ENCODE results near the gene LRCH3.
"Not testable (repeated sequence)": the region's sequence is repeated elsewhere in the genome, so short reads cannot be mapped to it uniquely, and the experiment has no call there.

Gene LRCH3

DNA sequence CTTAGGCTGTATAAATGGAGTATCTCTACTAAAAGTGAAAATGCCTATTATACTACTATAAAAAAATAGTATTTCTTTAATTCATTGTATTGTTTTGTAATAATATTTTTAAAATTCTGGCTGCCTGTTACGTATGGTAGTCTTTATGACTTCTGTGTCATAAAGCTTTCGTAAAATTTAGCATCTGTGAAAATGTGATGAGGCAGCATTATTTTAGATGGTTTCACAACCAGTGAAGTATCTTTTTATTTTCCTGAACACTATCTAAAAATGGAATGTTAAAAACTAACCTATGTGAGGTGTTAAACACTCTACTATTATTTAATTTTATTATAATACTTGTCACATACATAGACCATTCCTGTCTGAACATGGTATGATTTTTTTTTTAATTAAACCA, 46.2 kb downstream of the LRCH3 start:
- DNase-seq, result no peak

DNA sequence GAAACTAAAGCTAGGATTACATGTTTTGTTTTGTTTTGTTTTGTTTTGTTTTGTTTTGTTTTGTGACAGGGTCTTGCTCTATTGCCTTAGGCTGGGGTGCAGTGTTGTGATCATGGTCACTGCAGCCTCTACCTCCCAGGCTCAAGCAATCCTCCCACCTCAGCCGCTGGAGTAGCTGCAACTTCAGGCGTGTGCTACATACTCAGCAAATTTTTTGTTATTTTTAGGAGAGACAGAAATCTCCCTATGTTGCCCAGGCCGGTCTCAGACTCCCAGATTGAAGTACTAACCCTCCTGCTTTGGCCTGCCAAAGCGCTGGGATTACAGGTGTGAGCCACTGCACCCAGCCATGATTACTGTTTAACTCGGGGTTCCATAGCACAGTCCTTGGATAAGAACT, 50.7 kb downstream of the LRCH3 start:
- DNase-seq, result no peak

DNA sequence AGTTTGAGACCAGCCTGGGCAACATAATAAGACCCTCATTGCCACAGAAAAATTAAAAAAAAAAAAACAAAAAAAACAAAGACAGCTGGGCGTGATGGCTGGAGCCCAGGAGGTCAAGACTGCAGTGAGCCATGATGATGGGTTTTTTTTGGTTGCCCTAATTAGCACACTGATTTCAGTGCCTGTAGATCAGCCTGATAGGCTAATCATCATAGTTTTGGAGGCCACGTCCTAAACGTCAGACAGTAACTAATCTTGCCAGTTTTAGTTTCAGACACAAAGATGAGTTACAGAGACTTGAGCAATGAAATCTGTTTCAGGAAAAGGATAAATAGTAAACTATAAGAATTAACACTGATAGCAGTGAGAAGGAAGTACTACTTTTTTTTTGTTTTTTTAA, 55.4 kb downstream of the LRCH3 start:
- no peak for DNase-seq

DNA sequence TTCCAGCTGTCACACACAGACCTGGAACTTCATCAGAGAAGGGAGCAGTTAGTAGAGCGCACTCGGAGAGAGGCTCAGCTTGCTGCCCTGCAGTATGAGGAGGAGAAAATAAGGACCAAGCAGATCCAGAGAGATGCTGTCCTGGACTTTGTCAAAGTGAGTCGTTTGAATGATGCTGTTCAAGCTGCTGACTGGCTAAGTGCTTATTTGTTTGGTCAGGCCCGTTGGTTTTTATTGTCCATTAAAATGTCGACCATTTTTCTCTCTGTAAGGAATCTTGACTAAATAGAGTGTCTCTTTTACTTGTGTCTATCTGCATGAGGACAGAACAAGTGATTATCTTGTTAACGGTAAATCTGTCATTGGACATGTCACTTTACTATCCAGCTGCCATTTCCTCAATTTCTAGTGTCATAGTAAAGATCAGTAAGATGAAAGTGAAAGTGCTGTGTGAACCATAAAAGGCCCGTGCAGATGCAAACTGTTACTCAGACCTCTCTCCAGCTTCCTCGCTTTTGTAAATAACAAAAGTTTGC, 56.9 kb downstream of the LRCH3 start:
- peak; percentile 51 for DNase-seq

DNA sequence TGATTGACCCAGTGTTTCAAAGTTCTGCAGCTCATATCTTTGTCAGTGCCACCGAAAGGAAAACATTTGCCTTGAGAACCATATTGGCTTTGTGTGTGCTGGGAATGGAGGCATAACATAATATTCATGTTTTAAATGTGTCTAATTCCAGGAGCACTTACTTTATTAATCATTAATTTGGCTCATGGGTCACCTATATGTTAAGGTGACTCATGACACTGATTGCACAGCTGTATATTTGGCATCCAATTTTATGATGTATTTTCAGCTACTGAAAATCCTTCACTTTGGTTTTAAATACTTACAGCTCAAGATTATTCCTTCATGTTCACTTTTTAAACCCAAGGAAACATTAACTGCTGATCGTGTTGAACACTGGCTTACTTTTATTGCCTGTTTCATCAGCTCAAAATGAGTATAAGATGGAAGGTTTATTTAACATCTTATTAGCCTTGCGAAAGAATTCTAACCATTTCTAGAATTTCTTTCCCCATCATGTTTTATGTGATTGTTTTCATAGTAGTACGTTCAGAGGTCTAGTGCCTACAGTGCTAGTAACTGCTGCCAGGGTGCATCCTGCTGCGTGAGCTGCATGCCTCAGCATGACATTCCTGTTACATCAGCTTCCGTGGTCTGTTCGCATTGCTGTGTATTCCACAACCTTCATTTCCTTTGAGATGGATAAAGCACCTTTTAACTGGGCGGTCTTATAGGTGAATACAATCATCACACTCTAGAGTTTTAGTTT, 63.7 kb downstream of the LRCH3 start:
- DNase-seq, result no peak

DNA sequence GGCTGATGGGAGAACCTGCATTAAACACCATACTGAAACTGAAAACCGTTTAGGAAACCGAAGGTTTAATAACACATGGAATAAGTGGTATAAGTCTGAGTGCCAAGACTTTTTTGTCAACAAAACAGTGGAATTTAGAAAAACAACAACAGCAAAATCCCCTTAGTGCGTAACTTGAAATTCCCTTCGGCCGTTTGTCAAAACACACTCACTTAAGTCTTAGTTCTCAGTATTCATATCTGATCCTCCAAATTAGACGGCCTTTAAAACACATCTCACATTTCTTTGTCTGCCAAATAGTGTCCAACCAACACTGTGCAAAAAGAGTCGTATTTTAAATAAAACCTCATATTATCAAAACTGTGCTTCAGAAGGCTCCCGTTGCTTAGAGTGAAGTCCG, 64.5 kb downstream of the LRCH3 start:
- no peak for DNase-seq

DNA sequence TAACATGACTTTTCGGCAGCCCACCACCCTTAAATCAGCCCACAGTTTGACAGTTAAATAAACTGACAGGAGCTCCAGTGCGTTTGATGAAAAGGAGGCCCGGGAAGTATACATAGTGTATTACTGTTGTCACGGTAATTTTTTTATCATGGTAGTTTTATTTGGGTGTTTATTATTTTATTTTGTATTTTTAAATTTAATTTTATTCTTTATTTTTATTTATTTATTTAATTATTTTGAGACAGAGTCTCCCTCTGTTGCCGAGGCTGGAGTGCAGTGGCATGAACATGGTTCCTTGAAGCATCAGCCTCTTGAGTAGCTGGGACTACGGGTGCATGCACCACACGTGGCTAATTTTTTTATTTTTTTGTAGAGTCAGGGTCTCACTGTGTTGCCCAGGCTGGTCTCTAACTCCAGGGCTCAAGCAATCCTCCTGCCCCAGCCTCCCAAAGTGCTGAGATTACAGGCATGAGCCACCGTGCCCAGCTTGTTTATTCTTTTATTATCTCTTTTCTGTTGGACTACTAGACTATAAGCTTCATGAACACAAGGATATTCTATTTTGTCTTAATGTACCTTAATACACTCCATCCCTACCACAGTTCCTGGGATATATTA, 65.3 kb downstream of the LRCH3 start:
- DNase-seq, result no peak

DNA sequence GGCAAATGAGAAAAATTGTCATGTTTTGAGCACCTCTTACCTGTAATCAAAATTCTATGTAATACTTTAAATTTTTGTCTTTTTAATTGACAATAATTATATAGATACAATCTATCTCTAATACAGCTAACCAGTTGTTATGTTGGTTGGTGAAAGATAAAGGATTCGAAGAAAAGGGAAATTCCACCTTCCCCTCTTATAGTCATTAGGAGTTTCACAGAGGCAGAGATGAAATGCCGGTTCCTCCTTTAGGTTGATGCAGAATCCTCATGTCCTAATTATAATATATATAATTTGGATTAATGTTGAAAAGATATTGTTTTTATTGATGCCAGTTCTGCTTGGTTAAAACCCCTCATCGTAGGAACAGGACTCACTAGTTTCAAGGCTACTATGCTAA, 67.1 kb downstream of the LRCH3 start:
- no peak for DNase-seq

DNA sequence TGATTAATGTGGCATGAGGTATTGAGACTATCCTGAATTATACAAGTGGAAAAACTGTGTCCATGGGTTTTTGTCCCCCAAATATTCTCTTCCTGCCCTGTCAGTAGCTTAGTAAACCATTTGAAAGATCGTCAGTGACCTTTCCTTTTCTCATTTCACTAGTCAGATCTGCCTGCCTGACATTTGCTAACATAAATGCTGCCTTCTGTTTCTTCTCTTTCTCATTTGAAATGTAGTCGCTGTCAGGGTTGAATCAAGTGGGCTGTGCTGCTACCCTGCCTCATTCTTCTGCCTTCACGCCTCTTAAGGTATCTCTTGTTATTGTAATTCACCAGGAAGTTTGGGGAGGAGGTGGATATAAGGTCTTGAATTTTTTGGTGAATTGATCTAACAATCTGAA, 67.5 kb downstream of the LRCH3 start:
- no peak for DNase-seq

DNA sequence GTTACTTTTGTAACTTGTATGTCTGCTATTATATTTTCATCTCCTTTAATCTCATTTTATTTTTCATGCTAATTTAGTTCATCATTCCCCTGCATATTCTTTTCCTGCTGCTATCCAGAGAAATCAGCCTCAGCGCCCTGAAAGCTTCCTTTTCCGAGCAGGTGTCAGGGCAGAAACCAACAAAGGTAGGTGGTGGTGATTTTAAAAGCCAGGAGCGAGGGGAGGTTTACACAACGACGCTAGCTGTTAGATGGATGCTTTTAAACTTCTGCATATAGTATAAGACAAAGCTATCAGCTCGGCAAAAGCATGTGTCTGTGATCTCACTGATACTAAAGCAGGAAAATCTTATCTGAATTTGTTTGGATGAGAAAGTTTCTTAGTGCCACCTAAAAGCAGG, 75.0 kb downstream of the LRCH3 start:
- DNase-seq, result no peak

DNA sequence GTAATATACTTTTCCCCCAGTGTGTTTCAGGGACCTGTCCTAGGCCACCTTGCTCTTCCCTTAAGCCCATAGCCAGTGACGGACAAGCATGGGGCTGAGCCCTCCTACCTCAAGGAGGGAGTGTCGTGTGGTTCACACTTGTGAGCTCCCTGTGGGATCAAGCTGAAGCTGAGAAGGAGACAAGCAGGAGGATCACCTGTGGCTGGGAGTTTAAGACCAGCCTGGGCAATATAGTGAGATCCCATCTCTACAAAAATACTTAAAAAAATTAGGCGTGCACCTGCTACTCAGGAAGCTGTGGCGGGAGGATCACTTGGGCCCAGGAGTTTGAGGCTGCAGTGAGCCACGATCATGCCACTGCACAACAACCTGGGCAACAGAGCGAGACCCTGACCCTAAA, 82.3 kb downstream of the LRCH3 start:
- no peak for DNase-seq

DNA sequence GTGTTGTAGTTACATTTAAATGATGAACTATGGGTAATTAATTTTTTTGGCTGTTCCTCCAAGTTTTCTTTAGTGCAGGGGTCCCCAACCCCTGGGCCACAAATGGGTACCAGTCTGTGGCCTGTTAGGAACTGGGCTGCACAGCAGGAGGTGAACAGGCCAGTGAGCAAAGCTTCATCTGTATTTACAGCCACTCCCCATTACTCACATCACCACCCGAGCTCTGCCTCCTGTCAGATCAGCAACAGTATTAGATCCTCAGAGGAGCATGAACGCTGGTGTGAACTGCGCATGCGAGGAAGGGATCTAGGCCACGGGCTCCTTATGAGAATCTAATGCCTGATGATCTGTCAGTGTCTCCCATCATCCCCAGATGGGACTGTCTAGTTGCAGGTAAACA, 83.0 kb downstream of the LRCH3 start:
- DNase-seq, result no peak

DNA sequence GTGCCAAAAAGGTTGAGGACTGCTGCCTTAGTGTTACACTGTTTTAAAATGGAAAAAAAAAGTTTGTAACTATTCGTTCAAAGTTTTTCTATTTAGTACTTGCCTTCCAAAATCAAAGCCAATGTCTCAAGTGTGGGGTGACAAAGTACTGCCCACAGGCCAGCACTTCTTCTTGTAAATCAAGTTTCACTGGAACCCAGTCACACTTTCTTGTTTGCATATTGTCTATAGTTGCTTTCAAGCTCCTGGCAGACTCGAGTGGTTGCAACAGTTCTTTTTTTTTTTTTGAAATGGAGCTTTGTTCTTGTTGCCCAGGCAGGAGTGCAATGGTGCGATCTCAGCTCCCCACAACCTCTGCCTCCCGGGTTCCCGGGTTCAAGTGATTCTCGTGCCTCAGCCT, 83.6 kb downstream of the LRCH3 start:
- DNase-seq, result no peak

DNA sequence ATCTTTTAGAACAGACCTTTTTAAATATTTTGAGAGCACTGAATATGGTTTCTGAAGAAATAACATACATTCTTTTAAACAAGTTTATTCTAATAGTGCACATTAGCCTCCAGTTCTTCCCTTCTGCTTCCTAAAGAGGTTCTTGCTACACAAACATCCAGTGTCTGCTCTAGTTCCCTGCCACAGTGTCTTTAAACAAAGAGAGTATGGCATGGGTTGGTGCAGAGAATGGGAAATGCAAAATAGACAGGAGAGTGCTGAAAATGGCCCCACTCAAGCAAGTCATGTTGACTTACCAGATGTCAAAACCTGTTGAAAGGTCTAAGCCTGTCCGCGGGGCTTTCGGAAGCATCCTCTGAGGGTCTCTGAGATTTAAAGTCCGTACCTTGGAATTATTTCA, 86.8 kb downstream of the LRCH3 start:
- DNase-seq, result no peak

DNA sequence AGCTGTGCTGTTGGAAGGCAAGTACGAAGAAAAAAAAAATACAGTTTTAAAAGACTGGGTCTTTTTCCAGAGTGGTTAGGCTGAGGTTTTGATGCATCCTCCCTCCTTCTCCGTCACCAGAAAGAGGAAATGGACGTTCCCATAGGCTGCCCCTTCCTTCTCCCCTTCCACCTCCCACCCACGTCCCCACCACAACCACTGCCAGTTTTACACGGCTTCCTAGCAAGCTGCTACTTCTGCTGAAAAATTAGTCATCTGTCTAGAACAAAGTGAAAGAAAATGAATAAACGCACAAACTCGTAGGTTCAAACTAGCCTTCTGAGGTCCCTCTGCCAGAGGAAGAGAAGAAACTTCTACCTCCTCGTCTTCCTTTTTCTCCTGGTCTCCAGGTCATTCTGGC, 87.4 kb downstream of the LRCH3 start:
- no peak for DNase-seq

DNA sequence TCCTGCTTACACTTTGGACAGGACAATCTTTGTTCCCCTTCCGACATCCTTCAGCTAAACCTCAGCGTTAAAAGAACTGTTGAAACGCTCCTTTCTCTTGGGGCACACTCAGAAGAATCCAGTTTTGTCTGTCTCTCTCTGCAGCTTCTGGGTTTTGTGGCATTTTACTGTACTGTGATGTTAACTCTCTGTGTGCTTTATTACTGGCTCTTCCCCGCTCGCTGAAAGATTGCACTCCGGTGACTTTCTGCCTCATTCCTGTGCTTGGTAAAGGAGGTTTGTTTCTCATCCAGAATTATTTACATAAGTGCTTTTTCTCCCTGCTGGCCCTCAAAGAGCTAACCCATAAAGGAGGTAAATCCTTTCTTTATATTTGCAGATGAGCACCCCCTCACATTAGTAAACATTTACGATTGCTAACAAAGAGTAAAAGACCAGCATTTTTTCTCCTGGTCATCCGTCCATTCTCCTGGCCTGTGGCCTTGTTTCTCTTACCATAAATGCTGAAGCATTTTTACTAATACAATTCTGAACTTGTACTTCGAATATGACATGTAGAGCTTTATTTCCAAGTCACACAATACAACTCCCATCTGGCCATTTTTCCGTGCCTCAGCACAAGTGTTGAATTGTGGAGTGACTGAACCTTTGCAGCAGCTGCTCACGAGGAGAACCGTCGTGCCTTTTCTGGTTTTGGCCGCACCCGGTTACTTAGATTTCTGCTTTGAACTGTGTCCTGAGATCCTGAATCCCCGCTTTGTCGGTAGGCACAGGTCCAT, 89.6 kb downstream of the LRCH3 start:
- DNase-seq, result no peak

DNA sequence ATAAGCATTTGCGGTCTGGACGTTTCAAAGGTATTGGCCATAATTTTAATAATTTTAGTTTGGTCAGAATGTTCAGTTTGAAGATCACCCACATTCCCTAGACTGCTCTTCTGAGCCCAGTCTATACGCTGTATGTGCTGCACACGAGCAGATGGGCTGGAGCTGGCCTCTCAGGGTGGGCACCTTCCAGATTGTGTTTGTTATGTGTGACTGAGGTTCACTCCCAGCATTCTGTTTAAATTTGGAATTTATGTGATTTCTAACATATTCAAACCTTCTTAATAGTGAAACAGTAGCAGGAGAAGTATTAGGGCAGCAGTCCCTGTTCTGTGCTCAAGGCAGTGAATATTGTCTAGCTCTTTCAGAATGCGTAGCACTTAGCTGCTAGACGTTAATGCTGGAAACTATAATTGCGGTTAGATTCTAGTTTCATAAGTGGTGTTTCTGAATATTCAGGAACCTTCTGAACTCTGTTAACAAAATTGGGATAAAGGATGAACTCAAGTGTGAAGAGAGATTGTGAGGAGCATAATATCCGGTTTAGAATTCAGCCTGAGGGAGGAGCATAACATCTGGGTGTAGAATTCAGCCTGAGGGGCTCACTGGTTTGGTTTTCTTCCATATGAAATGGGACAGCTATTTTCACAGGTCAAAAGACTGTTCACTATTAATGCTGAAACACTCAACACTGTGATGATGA, 90.4 kb downstream of the LRCH3 start:
- DNase-seq, result no peak

DNA sequence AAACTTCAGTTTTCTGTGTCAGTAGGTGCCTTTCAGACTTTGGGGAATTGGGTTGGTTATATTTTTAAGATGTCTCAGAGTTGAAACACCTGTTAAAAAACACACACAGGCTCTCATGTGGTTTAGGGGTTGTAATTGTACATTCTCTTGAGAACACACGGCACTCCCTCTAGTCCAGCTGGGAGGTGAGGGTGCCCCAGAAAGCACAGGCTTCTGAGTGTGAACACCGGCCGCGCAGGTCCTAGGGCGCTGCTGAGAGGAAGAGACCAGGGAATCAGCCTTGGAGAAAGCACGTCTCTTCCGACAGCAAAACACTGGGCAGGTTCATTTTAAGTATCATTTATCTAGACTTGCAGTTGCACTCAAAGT, 90.9 kb downstream of the LRCH3 start:
- DNase-seq, result no peak

DNA sequence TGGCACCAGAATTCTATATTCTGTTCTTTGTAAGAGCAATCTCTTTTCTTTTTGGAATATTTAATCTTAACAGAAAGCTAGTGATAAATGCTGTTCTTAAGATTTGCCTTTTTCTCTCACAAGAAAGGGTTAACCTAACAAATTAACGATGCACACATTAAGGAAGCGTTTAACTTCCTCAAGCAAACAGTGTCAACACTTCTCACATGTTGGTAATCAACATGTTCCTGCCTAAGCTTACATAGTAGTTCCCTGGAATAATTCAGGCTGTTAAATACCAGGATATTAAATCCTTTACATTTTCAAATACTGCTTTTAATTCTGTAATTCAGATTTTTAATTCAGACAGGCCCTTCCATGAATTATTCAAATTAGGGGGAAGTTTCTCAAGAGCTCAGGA, 91.5 kb downstream of the LRCH3 start:
- DNase-seq, result no peak

DNA sequence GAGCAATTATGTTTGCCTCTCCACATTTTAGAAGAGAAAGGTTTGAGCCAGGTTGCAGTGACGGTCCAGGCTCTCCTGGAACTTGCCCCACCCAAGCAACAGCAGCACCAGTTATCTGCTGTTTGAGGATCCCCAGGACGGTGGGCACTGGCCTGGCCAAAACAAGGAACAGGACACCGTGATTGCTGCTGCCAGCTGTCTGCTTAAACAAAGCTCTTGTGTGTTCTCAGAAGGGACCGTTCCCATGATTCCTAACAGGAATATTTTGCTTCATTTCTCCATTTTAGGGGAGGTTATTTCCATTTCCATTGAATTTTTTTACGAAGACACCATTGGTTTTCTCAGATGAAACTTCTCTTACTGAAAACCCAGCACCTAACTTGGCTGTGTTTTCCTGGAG, 92.5 kb downstream of the LRCH3 start:
- no peak for DNase-seq

DNA sequence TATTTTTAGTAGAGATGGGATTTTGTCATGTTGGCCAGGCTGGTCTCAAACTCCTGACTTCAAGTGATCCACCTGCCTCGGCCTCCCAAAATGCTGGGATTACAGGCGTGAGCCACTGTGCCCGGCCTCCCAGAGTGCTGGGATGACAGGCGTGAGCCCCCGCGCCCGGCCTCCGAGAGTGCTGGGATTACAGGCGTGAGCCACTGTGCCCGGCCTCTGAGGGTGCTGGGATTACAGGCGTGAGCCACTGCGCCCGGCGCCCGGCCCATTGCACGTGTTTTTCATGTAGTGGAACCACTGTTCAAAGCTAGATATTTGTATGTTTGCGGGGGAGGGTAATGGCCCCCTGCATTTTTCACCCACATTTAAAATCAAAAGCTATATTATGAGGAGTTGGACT, 93.3 kb downstream of the LRCH3 start:
- not testable (repeated sequence) for DNase-seq

DNA sequence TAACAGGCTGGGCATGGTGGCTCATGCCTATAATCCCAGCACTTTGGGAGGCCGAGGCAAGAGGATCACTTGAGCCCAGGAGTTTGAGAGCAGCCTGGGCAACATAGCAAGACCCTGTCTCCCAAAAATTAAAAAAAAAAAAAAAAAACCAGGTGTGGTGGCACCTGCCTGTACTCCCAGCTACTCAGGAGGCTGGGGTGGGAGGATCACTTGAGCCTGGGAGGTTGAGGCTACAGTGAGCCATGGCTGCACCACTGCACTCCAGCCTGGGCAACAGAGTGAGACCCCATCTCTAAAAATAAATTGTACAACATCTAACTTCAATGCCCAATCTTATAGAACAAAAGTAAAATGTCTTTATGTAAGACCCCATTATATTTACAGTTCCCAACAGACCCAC, 95.0 kb downstream of the LRCH3 start:
- not testable (repeated sequence) for DNase-seq

DNA sequence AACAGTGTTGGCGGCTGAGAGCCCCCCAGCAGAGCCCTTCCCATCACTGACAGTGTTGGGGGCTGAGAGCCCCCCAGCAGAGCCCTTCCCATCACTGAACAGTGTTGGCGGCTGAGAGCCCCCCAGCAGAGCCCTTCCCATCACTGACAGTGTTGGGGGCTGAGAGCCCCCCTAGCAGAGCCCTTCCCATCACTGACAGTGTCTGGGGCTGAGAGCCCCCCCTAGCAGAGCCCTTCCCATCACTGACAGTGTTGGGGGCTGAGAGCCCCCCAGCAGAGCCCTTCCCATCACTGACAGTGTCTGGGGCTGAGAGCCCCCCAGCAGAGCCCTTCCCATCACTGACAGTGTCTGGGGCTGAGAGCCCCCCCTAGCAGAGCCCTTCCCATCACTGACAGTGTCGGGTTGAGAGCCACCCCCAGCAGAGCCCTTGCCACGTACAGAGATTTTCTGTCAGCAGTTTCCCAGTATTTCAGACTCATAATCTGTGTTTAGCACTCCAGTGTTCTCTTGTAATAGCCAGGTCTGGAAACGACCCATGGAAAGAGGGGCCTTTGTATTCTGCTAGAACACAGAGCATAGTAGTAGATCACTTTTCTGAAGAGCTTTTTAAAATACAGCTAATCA, 96.5 kb downstream of the LRCH3 start:
- not testable (repeated sequence) for DNase-seq
